Fibroblast of pulmonary artery (primary cell): ENCODE measurements around the gene PRKACG.

Experiments used
- DNase-seq: peaks from one replicate; pipeline ENCODE4 v3.0.0-alpha.2; 2010; ENCODE audit warnings: low read depth
- H3K4me3 ChIP-seq: replicated peaks from 2 replicates; pipeline ENCODE4 v1.5.1; 2011; ENCODE audit warnings: low read depth, mild to moderate bottlenecking, control low read depth, low read length, moderate library complexity
- TF ChIP-seq, protein P1 (sequence below): IDR thresholded peaks from 2 replicates; pipeline ENCODE4 v1.5.1; 2011; ENCODE audit warnings: mild to moderate bottlenecking, control low read depth, low read length, inconsistent platforms; ENCODE audit errors: missing control alignments

The PRKACG gene

DNA sequence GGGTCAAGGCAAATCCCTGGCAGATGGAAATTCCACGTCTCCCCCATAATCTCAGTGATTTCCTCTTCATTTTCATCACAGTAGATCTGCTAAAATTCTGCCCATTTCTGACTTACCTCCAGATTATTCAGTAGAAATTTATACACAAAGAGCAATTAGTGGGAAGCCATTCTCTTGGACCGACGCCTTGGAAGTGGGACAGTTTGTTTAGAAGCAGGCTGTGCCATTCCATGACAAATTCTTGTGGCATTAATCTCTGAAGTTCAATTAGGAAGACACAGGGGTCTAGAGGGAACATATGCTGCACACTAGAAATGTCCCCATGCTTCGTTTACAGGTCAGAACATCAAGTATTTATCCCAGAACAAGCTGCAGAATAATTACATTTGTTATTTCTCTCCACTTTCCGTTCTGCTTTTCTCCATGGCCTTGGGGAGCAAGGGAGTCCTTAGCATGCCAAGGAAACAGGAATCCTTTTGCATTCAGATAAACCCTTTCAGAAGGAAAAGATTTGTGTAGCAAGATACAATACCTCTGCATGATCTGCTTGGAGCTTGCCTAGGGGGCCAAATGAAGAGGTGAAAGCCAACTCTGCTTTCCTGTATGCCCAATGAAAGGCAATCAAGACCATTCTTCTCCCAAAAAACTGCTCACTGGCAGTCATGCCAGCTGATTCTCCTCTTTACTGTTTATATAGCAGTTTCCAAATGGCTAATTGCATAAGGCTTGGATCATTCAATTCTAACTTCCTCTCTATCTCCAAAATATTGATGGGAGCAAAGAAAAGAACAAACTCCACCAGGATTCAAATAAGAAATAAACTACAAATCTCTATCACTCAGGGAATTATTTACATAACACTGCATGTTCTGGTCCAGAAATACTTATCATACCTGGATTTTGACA lies 2.5 kb upstream of the PRKACG start:
- no peak overlapping the region for H3K4me3 ChIP-seq
- no peak for DNase-seq
- TF ChIP-seq, protein P1, sequence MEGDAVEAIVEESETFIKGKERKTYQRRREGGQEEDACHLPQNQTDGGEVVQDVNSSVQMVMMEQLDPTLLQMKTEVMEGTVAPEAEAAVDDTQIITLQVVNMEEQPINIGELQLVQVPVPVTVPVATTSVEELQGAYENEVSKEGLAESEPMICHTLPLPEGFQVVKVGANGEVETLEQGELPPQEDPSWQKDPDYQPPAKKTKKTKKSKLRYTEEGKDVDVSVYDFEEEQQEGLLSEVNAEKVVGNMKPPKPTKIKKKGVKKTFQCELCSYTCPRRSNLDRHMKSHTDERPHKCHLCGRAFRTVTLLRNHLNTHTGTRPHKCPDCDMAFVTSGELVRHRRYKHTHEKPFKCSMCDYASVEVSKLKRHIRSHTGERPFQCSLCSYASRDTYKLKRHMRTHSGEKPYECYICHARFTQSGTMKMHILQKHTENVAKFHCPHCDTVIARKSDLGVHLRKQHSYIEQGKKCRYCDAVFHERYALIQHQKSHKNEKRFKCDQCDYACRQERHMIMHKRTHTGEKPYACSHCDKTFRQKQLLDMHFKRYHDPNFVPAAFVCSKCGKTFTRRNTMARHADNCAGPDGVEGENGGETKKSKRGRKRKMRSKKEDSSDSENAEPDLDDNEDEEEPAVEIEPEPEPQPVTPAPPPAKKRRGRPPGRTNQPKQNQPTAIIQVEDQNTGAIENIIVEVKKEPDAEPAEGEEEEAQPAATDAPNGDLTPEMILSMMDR: no peak

DNA sequence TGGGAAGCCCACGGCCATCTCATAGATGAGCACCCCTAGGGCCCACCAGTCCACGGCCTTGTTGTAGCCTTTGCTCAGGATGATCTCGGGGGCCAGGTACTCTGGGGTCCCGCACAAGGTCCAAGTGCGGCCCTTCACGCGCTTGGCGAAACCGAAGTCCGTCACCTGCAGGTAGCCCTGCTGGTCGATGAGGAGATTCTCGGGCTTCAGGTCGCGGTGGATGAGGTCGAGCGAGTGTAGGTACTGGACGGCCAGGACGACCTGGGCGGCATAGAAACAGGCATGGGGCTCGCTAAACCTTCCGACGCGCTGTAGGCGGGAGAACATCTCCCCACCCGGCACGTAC lies 558 bp downstream of the PRKACG start:
- H3K4me3 ChIP-seq: no peak overlapping the region
- no peak for DNase-seq
- TF ChIP-seq, protein P1: no peak

- DNase-seq: no peak
- no peak overlapping the region for H3K4me3 ChIP-seq
- TF ChIP-seq, protein P1: no peak
These were observed 1.1 kb downstream of the PRKACG start for GRCh38 chr9:69012696-69013381.

DNA sequence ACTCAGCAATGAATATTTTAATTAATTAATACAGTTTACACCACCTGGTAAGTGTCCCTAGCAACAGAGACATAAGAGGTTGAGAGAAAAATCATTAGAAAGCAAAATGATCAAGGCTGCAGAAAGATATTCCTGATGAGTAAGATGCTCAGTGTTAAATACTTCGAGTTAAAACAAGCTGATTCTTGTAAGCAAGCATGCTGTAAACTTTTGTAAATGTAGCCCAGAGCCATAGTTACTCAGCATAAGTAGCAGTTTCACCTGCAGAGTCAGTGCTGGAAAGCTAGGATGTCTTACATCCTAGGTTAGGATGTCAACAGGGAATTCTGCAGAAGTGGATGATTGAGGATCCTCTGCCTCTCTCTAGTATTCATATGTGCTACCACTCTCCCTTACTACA lies 4.2 kb downstream of the PRKACG start:
- TF ChIP-seq, protein P1: no peak
- no peak for DNase-seq
- H3K4me3 ChIP-seq: no peak overlapping the region

- no peak overlapping the region for H3K4me3 ChIP-seq
- TF ChIP-seq, protein P1: no peak
- no peak for DNase-seq
These were observed 9.1 kb downstream of the PRKACG start for GRCh38 chr9:69004836-69005235.

- TF ChIP-seq, protein P1: no peak
- H3K4me3 ChIP-seq: no peak overlapping the region
- DNase-seq: no peak
These were observed 10.9 kb downstream of the PRKACG start for GRCh38 chr9:69003051-69003450.
